ENCODE data around the gene POP5. TPM values are rescaled to one million over a fixed set of nuclear protein-coding genes. Genes with fewer than 3 reads are reported as not detected.
"Not testable (repeated sequence)": the region's sequence is repeated elsewhere in the genome, so short reads cannot be mapped to it uniquely, and the experiment has no call there.

POP5 gene
- total RNA-seq, 1 donor from 2014 or later = 29.2 TPM

DNA sequence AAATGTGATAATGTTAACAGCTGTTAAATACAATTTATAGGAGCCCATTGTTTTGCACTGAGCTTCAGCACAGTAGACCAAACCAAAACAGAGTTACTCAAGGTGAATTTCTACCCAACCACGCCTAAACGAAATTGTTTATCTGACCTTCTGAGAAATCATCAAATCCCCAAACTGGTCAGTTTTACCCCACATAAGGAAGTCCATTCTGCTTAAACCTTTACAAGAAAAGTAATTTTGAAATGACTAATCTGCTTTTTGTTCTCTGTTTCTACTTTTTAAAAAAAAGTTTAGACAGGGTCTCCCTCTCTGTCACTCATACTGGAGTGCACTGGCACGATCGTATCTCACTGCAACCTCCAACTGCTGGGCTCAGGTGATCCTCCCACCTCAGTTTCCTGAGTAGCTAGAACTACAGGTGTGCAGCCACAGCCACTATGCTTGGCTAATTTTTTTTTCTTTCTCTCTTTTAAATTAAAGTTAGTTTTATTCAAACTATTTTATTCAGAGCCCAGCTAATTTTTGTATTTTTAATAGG is 48.4 kb downstream of the POP5 start:
- Mint-ChIP-seq H3K27me3 (ENCODE audit: unreplicated experiment) (peaks cover 9% of the 10 kb centered on the region), H3K4me1 (ENCODE audit: low read depth, unreplicated experiment) (peaks cover 19% of the 10 kb centered on the region), H3K9me3 (ENCODE audit: unreplicated experiment) (peaks cover 11% of the 10 kb centered on the region), H3K4me3 (ENCODE audit: unreplicated experiment) (no peak overlapping the region), H3K36me3 (ENCODE audit: unreplicated experiment) (no peaks in the 10 kb centered on the region), H3K27ac (ENCODE audit: unreplicated experiment) (no peak overlapping the region)
- TF ChIP-seq, protein P1, sequence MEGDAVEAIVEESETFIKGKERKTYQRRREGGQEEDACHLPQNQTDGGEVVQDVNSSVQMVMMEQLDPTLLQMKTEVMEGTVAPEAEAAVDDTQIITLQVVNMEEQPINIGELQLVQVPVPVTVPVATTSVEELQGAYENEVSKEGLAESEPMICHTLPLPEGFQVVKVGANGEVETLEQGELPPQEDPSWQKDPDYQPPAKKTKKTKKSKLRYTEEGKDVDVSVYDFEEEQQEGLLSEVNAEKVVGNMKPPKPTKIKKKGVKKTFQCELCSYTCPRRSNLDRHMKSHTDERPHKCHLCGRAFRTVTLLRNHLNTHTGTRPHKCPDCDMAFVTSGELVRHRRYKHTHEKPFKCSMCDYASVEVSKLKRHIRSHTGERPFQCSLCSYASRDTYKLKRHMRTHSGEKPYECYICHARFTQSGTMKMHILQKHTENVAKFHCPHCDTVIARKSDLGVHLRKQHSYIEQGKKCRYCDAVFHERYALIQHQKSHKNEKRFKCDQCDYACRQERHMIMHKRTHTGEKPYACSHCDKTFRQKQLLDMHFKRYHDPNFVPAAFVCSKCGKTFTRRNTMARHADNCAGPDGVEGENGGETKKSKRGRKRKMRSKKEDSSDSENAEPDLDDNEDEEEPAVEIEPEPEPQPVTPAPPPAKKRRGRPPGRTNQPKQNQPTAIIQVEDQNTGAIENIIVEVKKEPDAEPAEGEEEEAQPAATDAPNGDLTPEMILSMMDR (IDR thresholded peaks at IDR 0.05; ENCODE audit: partially characterized antibody, unreplicated experiment) = no peak
- DNase-seq = no peak

DNA sequence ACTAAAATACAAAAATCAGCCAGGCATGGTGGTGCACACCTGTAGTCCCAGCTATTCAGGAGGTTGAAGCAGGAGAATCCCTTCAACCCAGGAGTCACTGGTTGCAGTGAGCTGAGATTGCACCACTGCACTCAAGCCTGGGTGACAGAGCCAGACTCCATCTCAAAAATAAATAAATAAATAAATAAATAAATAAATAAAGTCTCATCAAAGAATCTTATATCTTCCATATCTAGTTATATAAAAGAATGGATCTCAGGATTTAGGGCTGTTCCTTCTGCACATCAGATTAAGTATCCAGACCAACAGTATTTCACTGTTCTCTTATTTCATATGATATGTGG is 50.8 kb downstream of the POP5 start:
- H3K27ac Mint-ChIP-seq (ENCODE audit: unreplicated experiment); H3K27me3 Mint-ChIP-seq (ENCODE audit: unreplicated experiment); H3K4me3 Mint-ChIP-seq (ENCODE audit: unreplicated experiment); H3K36me3 Mint-ChIP-seq (ENCODE audit: unreplicated experiment); H3K4me1 Mint-ChIP-seq (ENCODE audit: low read depth, unreplicated experiment); DNase-seq: not testable (repeated sequence)
- H3K9me3 Mint-ChIP-seq (ENCODE audit: unreplicated experiment) = peaks cover 11% of the 10 kb centered on the region

- no peak for DNase-seq
- H3K4me1 Mint-ChIP-seq (ENCODE audit: low read depth, unreplicated experiment) = peaks cover 7% of the 10 kb centered on the region
- TF ChIP-seq, protein P1 (IDR thresholded peaks at IDR 0.05; ENCODE audit: partially characterized antibody, unreplicated experiment) = no peak
Observed at GRCh38 chr12:120529641-120530417, 51.4 kb downstream of the POP5 start.

DNA sequence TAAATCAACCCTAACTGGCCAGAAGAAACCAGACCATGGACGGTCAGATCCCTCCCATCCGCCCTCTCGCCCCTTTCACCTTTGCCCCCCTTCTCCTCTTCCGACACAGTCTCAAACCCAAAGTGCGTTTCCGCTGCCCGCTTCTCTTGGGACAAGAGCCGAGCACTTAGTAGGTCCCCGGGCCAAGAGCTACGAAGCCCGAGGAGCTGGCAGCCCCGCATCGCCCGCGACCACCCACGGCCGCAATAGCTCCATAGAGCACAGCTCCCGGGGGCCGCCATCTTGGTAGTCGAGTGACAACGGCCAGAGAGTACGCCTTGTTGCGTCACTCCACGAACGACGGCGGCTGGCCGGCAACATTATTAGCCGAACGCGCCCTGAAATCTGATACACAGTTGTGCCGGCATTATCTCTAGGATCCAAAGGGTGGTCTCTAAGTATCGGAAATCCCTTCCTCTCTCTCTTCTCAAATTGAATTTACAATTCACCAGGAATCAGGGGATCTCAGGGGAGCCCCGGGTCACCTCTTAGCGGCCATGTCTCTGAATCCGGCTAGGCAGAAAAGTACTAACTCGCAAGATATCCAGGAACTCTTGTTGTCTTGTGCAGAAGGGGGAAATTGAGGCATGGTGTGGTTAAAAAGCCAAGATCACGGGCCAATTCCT is 52.2 kb downstream of the POP5 start, which contains the start of gene COQ5:
TSS of gene COQ5 (minus strand) at position 298 of the 665 bp plus-strand sequence. CDS start at position 281, 17 bp downstream.
- Mint-ChIP-seq H3K27ac (ENCODE audit: unreplicated experiment) (peak within 1 kb of the TSS; percentile 100), H3K27me3 (ENCODE audit: unreplicated experiment) (peaks cover 6% of the 10 kb centered on the region)
- TF ChIP-seq, protein P1 (IDR thresholded peaks at IDR 0.05; ENCODE audit: partially characterized antibody, unreplicated experiment) = no peak

More at GRCh38 chr12:120529641-120530417, 51.4 kb downstream of the POP5 start:
- Mint-ChIP-seq H3K4me3 (ENCODE audit: unreplicated experiment) (peak overlapping the region; percentile 100), H3K27me3 (ENCODE audit: unreplicated experiment) (peaks cover 7% of the 10 kb centered on the region), H3K27ac (ENCODE audit: unreplicated experiment) (peak overlapping the region; percentile 100), H3K36me3 (ENCODE audit: unreplicated experiment) (no peaks in the 10 kb centered on the region), H3K9me3 (ENCODE audit: unreplicated experiment) (peaks cover 11% of the 10 kb centered on the region)

More for the DNA sequence above, 52.2 kb downstream of the POP5 start, which contains the start of gene COQ5:
- peaks cover 5% of the 10 kb centered on the region for H3K4me1 Mint-ChIP-seq (ENCODE audit: low read depth, unreplicated experiment)
- no peaks in the 10 kb centered on the region for H3K36me3 Mint-ChIP-seq (ENCODE audit: unreplicated experiment)
- peak within 1 kb of the TSS; percentile 100 for H3K4me3 Mint-ChIP-seq (ENCODE audit: unreplicated experiment)
- DNase-seq = peak; percentile 95
- peaks cover 9% of the 10 kb centered on the region for H3K9me3 Mint-ChIP-seq (ENCODE audit: unreplicated experiment)

Other genes with a start within 250 kb of the POP5 start
- gene MSI1, start 212.2 kb downstream of the POP5 start, total RNA-seq (ENCODE audit: unreplicated experiment) = 229 TPM
- 405 TPM for gene COX6A1, start 143.3 kb downstream of the POP5 start, total RNA-seq (ENCODE audit: unreplicated experiment)
- 25.2 TPM for gene TRIAP1, start 135.0 kb downstream of the POP5 start, total RNA-seq (ENCODE audit: unreplicated experiment)
- 16.8 TPM for gene GATC, start 135.0 kb downstream of the POP5 start, total RNA-seq (ENCODE audit: unreplicated experiment)
- 210 TPM for gene SRSF9, start 111.7 kb downstream of the POP5 start, total RNA-seq (ENCODE audit: unreplicated experiment)
- 403 TPM for gene DYNLL1, start 85.3 kb downstream of the POP5 start, total RNA-seq (ENCODE audit: unreplicated experiment)
- gene COQ5, start 52.2 kb downstream of the POP5 start, total RNA-seq (ENCODE audit: unreplicated experiment) = 32.0 TPM
- 188 TPM for gene RNF10, start 47.0 kb downstream of the POP5 start, total RNA-seq (ENCODE audit: unreplicated experiment)
- 0.83 TPM for gene CABP1, start 59.2 kb upstream of the POP5 start, total RNA-seq (ENCODE audit: unreplicated experiment)
- 50.8 TPM for gene MLEC, start 105.7 kb upstream of the POP5 start, total RNA-seq (ENCODE audit: unreplicated experiment)
- gene UNC119B, start 129.1 kb upstream of the POP5 start, total RNA-seq (ENCODE audit: unreplicated experiment) = 16.2 TPM
- gene ACADS, start 144.4 kb upstream of the POP5 start, total RNA-seq (ENCODE audit: unreplicated experiment) = 8.1 TPM

Measured in glutamatergic neuron (in vitro differentiated cells).